ENCODE data around the gene PLEKHF1. TPM values are rescaled to one million over a fixed set of nuclear protein-coding genes. Genes with fewer than 3 reads are reported as not detected.

The PLEKHF1 gene
- total and polyA plus RNA-seq, 2 of the 8 experiments (the other 6 are each of a cell fraction or from before 2014, with no cell fraction given): 11.1 to 18.4 TPM

- Histone ChIP-seq H3K36me3 (ENCODE audit: control insufficient read depth in 2 of 4, insufficient read depth in 4 of 4, low read length in 3 of 4) (no peaks in the 10 kb centered on the region), H2BK120ac (replicated peaks; ENCODE audit: low read depth, low read length) (no peak overlapping the region), H3K4me2 (ENCODE audit: insufficient read depth in 1 of 2, low read depth in 2 of 2, low read length in 2 of 2) (no peak overlapping the region), H3K27me3 (replicated peaks in 1 of 4; ENCODE audit: control insufficient read depth in 3 of 4, extremely low read depth in 1 of 4, insufficient read depth in 3 of 4, low read length in 3 of 4) (no peaks in the 10 kb centered on the region), H2AK5ac (ENCODE audit: low read depth, low read length) (no peak overlapping the region), H2AFZ (ENCODE audit: low read length) (no peak overlapping the region), H3K79me2 (ENCODE audit: control insufficient read depth in 1 of 2, insufficient read depth in 2 of 2, low read length in 2 of 2) (no peaks in the 10 kb centered on the region), H4K5ac (ENCODE audit: insufficient read length, low read depth, low read length) (no peak overlapping the region), H2BK5ac (ENCODE audit: low read depth, low read length) (no peak overlapping the region), H4K20me1 (replicated peaks in 1 of 2; ENCODE audit: control insufficient read depth in 1 of 2, insufficient read depth in 2 of 2, low read length in 2 of 2) (peaks cover 0 to 1% of the 10 kb centered on the region in 2 experiments), H4K8ac (ENCODE audit: extremely low read depth, insufficient read depth, low read length) (no peak overlapping the region), H3K79me1 (ENCODE audit: low read depth, low read length) (no peaks in the 10 kb centered on the region), H3K4me1 (replicated peaks in 1 of 4; ENCODE audit: control insufficient read depth in 3 of 4, insufficient read depth in 4 of 4, low read length in 3 of 4) (peaks cover 0 to 4% (median 1%) of the 10 kb centered on the region in 4 experiments; a peak in 2 of 7 replicates), H3K18ac (ENCODE audit: extremely low read depth, low read length) (no peak overlapping the region), H3K23me2 (ENCODE audit: low read depth, low read length) (peaks cover 2% of the 10 kb centered on the region; the same call in 1 of the 2 replicates), H3K4me3 (ENCODE audit: extremely low read depth in 1 of 4, insufficient read depth in 2 of 4, low read depth in 3 of 4, low read length in 4 of 4) (no peak overlapping the region), H3K23ac (ENCODE audit: insufficient read length) (no peak overlapping the region), H2BK15ac (ENCODE audit: low read length) (0 out of 2 replicates have a peak overlapping the region, but pooled peaks have one; percentile 72), H4K91ac (replicated peaks; ENCODE audit: insufficient read length, low read length) (no peak overlapping the region), H3K56ac (replicated peaks; ENCODE audit: insufficient read length, low read depth, low read length) (no peak overlapping the region), H3K27ac (ENCODE audit: low read depth, low read length) (no peak overlapping the region), H3K9ac (replicated peaks in 1 of 4; ENCODE audit: extremely low read depth in 1 of 4, low read depth in 3 of 4, low read length in 3 of 4) (no peak overlapping the region), H3K9me3 (ENCODE audit: insufficient read depth in 2 of 2, low read depth in 1 of 2, low read length in 1 of 2) (no peaks in the 10 kb centered on the region), H3K14ac (ENCODE audit: insufficient read length) (no peak overlapping the region), H2BK20ac (ENCODE audit: low read length) (no peak overlapping the region), H2BK12ac (ENCODE audit: low read depth, low read length) (no peak overlapping the region), H3K4ac (replicated peaks; ENCODE audit: insufficient read length, low read depth, low read length) (no peak overlapping the region)
- FAIRE-seq (peak; percentile 65), DNase-seq (ENCODE audit: low read depth in 1 of 2, low spot score in 2 of 2) (peak; percentile 43 to 92)
- WGBS, 2 experiments (ENCODE audit: extremely low coverage in 1 of 2, insufficient coverage in 1 of 2, insufficient read length in 1 of 2, insufficient replicate concordance in 2 of 2, low coverage in 1 of 2, low lambda C conversion rate in 2 of 2, missing lambda C conversion rate in 1 of 2): 82% methylated on average over 18 of the region's 19 CpGs; no CpG with 5 or more reads in 1 of the 2 experiments
- ChIA-PET POLR2A (ENCODE audit: partially characterized antibody) (interaction anchor here (0.8 to 1.0 kb wide), 4 partner anchors 20 to 89 kb away, joined by 3 to 4 read pairs (median 3); partner anchors contain the start of genes C19orf12 and POP4), CTCF (ENCODE audit: partially characterized antibody) (interaction anchor here (0.7 to 7.6 kb wide), 34 partner anchors 8 to 201 kb away, joined by 3 to 67 read pairs (median 5); partner anchors contain the start of genes C19orf12 and PLEKHF1)
- peak; percentile 94 to 97 (median 97) for TF ChIP-seq CTCF (IDR thresholded peaks at IDR 0.05; ENCODE audit: control extremely low read depth in 1 of 3, insufficient read depth in 1 of 3, low read depth in 1 of 3, low read length in 3 of 3)
- TF ChIP-seq RFX5 (IDR thresholded peaks at IDR 0.05; ENCODE audit: borderline replicate concordance, low read depth, low read length): no peak
- TF ChIP-seq RAD21 (IDR thresholded peaks at IDR 0.05 in 1 of 2, conservative IDR thresholded peaks at IDR 0.05 in 1 of 2; ENCODE audit: low read depth in 2 of 2, low read length in 2 of 2): peak; percentile 86 to 94
- TF ChIP-seq SIN3A (conservative IDR thresholded peaks at IDR 0.05 in 1 of 2, IDR thresholded peaks at IDR 0.05 in 1 of 2; ENCODE audit: low read depth in 1 of 2, low read length in 2 of 2): 0 out of 4 replicates have a peak, but pooled peaks of 1 of the 2 experiments have one; percentile 42
- no peak for TF ChIP-seq CTBP2 (IDR thresholded peaks at IDR 0.05; ENCODE audit: borderline replicate concordance, insufficient read depth, insufficient read length, low read length)
- TF ChIP-seq NRF1 (IDR thresholded peaks at IDR 0.05; ENCODE audit: low read depth, low read length): no peak
- 0 out of 2 replicates have a peak, but pooled peaks have one; percentile 8 for TF ChIP-seq BACH1 (IDR thresholded peaks at IDR 0.05; ENCODE audit: low read length)
These were observed 29.7 kb downstream of the PLEKHF1 start for GRCh38 chr19:29694669-29695627.

Measured in H1 (cell line).